Kidney (tissue), 14 donors: ENCODE results near the gene RUVBL1. TPM values are rescaled to one million over a fixed set of nuclear protein-coding genes. Genes with fewer than 3 reads are reported as not detected.

ENCODE experiments used
- DNase-seq, 5 donors: peaks; one replicate each; pipeline ENCODE4 v3.0.0-alpha.2; 2013 to 2020
- FAIRE-seq: peaks from 2 replicates; lab custom pipeline; 2012; peaks lifted over from hg19 to GRCh38; lab: Jason Lieb, UNC
- H3K27ac ChIP-seq, 2 donors: one replicate each; pipeline ENCODE4 v1.7.0; 2013; ENCODE audit warnings: low read depth in 2 of 2, low read length in 2 of 2, inconsistent platforms in 1 of 2
- H3K27me3 ChIP-seq: one replicate; pipeline ENCODE4 v1.7.1; 2013; ENCODE audit warnings: low read length, inconsistent platforms; ENCODE audit not compliant: control insufficient read depth, insufficient read depth
- H3K36me3 ChIP-seq, 3 donors: one replicate each; pipeline versions ENCODE4 v1.7.0 to v1.7.1; 2013; ENCODE audit warnings: low read length in 3 of 3, control low read depth in 1 of 3, inconsistent platforms in 1 of 3; ENCODE audit not compliant: insufficient read depth in 3 of 3, control insufficient read depth in 2 of 3
- H3K4me1 ChIP-seq, 3 donors: one replicate each; pipeline versions ENCODE4 v1.7.0 to v1.7.1; 2013; ENCODE audit warnings: low read length in 3 of 3, inconsistent platforms in 1 of 3, low read depth in 1 of 3; ENCODE audit not compliant: control insufficient read depth in 2 of 3, insufficient read depth in 2 of 3
- H3K4me3 ChIP-seq, 3 donors: one replicate each; pipeline versions ENCODE4 v1.7.0 to v1.8.1; 2013; ENCODE audit warnings: low read length in 3 of 3, control low read depth in 1 of 3, inconsistent platforms in 1 of 3
- H3K9ac ChIP-seq, 3 donors: one replicate each; pipeline versions ENCODE4 v1.7.0 to v1.7.1; 2013; ENCODE audit warnings: low read length in 3 of 3, control low read depth in 1 of 3, inconsistent platforms in 1 of 3
- H3K9me3 ChIP-seq, 3 donors: one replicate each; pipeline versions ENCODE4 v1.7.0 to v1.7.1; 2013; ENCODE audit warnings: low read length in 3 of 3, control low read depth in 1 of 3, inconsistent platforms in 1 of 3; ENCODE audit not compliant: control insufficient read depth in 2 of 3, insufficient read depth in 1 of 3
- CTCF ChIP-seq: IDR thresholded peaks from 3 replicates; pipeline ENCODE4 v1.5.1; 2012; ENCODE audit warnings: mild to moderate bottlenecking, moderate library complexity, borderline replicate concordance; ENCODE audit not compliant: insufficient read depth; ENCODE audit errors: extremely low read depth
- intact Hi-C: fragments of 100-400 bp; cut with DNase I; formaldehyde crosslinking; loops from one replicate; pipeline ENCODE4 v1.11.1; 2022
- polyA plus RNA-seq: library from polyadenylated mRNA; stranded (reverse); fragments of 350-450 nt; fragmentation: Illumina TruSeq; extraction: RNeasy Lipid Tissue Mini Kit (QIAGEN cat#74804); gene quantifications from one replicate; pipeline ENCODE4 v1.2.3, GENCODE V29; 2014; ENCODE audit warnings: low read depth, low replicate concordance; ENCODE audit not compliant: insufficient read depth
- total RNA-seq: library from RNA; stranded (reverse); fragmentation: NEBNext Ultra II Directional; extraction: Animal tissue kit (Norgen Biotek cat#: 25700); gene quantifications from one replicate; pipeline ENCODE4 v1.2.1, GENCODE V29; 2021
- donor health status: control.
- donor health status: control.
- donor health status: control.
- donor health status: control.
- donor health status: control.
- donor health status: DM: yes; HTN: yes; CAD: no.
- donor health status: Normal renal cell carcinoma (clear cell type).

The RUVBL1 gene
- total and polyA plus RNA-seq, 2 donors from 2014 or later = 32.7 to 41.9 TPM

- DNase-seq (no peak), FAIRE-seq (no peak)
- Histone ChIP-seq H3K9me3 (no peaks in the 10 kb centered on the region), H3K27me3 (no peaks in the 10 kb centered on the region), H3K27ac (no peak overlapping the region), H3K4me3 (no peak overlapping the region), H3K9ac (no peak overlapping the region), H3K4me1 (peaks cover 0 to 7% (median 5%) of the 10 kb centered on the region in 3 donors), H3K36me3 (peaks cover 0 to 35% (median 12%) of the 10 kb centered on the region in 3 donors)
- intact Hi-C loops = no loop called here
- TF ChIP-seq CTCF = no peak
Observed at GRCh38 chr3:128100638-128101037, 23.0 kb downstream of the RUVBL1 start.

DNA sequence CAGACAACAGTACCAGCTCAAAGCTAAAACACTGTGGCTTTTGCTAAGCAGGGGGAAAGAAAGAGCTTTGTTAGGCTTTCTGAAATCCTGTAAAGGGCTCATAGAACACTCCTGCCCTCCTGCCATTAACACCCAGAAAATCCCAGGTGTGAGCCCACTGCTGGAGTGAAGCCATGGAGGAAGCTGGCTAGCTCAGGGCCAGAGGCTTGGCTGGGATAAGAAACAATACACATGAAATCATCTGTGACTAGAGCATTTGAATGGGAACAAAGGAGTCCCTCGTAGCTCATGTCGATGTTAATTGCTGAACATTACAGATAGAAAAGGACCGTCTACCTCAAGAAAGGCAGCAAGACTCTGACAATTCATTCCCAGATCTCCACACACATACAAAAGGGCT, 23.5 kb downstream of the RUVBL1 start:
- Histone ChIP-seq H3K4me1 (peaks cover 0 to 12% (median 9%) of the 10 kb centered on the region in 3 donors), H3K4me3 (no peak overlapping the region), H3K9me3 (no peaks in the 10 kb centered on the region), H3K36me3 (peaks cover 0 to 35% (median 12%) of the 10 kb centered on the region in 3 donors), H3K9ac (no peak overlapping the region), H3K27me3 (no peaks in the 10 kb centered on the region), H3K27ac (no peak overlapping the region)
- no peak for FAIRE-seq
- intact Hi-C loops = no loop called here
- TF ChIP-seq CTCF = no peak
- no peak for DNase-seq

- intact Hi-C loops = no loop called here
Observed at GRCh38 chr3:128098234-128098633, 25.4 kb downstream of the RUVBL1 start.

More at GRCh38 chr3:128098234-128098633, 25.4 kb downstream of the RUVBL1 start:
- Histone ChIP-seq H3K4me1 (peaks cover 0 to 12% (median 12%) of the 10 kb centered on the region in 3 donors), H3K9me3 (no peaks in the 10 kb centered on the region), H3K27me3 (no peaks in the 10 kb centered on the region), H3K9ac (no peak overlapping the region), H3K4me3 (no peak overlapping the region), H3K27ac (no peak overlapping the region), H3K36me3 (peaks cover 0 to 24% (median 8%) of the 10 kb centered on the region in 3 donors)
- FAIRE-seq = no peak
- no peak for TF ChIP-seq CTCF
- DNase-seq = no peak
